ENCODE results near the gene HEPN1.

The HEPN1 gene

DNA sequence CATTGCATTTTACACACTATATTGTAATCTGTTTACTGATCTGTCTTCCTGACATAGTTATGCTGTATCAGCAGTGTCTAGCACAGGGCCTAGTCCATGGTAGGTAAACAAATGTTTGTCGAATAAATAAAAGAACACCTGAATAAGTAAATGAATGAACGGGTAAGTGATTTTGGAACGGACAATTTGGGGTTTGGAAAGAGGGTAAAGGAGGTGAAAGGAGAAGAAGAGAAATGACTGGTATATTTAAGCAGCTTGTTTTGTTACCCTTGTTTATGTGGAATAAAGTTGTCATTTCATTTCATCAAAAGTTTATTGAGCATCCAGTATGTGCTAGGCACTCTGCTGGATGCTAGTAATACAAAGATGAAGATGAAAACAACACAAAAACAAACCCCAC is at the start of gene HEPN1:
Gene HEPN1 (plus strand): TSS at position 301 of the 400 bp plus-strand sequence.
- no peak for DNase-seq

DNA sequence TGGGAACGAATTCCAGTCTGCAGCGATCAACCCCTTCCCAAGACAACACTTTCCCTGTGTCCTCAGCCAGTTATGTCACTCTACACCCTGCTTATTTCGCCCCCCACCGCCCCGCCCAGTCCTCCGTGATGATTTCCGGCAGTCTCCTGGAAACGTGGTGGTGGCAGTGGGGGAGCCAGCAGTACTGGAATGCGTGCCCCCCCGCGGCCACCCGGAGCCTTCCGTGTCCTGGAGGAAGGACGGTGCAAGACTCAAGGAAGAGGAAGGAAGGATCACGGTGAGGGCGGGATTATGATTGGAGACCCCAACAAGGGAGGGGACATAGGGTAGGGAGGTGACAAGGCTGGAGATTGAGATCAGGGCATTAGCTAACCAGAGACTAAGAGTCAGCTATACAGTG is 49.7 kb upstream of the HEPN1 start:
- DNase-seq: no peak

DNA sequence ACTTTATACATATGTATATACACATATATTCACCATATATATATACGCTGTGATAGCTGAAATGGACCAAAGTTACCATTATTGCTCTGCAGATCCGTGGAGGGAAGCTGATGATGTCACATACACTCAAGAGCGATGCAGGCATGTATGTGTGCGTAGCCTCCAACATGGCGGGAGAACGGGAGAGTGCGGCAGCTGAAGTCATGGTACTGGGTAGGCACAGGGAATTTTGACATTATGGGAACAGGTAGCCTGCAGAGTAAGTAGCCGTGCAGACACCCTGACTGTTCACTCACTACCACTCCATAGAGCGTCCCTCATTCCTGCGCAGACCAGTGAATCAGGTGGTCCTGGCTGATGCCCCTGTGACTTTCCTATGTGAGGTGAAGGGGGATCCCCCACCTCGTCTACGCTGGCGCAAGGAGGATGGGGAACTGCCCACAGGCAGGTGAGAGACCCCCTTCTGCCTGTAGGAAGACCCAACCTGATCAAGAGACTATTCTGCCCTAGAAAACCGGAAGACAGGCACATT is 49.1 kb upstream of the HEPN1 start:
- DNase-seq: no peak

DNA sequence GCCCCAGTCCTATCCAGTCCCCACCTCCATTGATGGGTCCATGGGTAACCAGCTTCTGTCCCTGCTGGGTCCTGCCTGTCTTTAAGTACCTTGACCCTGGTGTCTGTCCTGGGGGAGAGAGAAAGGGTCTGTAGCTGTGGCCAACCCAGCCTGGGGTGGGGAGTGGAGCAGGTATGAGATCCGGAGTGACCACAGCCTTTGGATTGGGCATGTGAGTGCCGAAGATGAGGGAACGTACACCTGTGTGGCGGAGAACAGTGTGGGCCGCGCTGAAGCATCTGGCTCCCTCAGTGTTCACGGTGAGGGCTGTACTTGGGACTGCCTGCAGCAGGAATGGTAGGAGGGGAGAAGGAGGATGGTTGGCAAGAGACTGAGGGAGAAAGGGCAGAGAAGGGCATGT is 48.6 kb upstream of the HEPN1 start:
- DNase-seq: no peak

DNA sequence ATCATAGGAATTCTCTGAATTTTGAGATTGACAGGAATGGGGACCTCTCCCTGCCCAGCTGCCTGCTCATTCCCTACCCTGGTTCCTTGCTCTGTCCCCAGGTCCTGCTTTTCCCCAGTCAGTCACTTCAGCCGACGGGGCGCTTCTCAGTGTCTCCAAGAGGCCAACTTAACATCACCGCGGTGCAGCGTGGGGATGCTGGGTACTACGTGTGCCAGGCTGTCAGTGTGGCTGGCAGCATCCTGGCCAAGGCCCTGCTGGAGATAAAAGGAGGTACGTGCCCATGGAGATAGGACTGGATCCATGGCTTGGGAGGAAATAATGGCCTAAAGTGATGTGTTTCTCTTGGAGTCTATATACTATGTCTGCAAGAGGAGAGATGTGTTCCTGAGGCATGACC is 46.8 kb upstream of the HEPN1 start:
- DNase-seq: no peak

DNA sequence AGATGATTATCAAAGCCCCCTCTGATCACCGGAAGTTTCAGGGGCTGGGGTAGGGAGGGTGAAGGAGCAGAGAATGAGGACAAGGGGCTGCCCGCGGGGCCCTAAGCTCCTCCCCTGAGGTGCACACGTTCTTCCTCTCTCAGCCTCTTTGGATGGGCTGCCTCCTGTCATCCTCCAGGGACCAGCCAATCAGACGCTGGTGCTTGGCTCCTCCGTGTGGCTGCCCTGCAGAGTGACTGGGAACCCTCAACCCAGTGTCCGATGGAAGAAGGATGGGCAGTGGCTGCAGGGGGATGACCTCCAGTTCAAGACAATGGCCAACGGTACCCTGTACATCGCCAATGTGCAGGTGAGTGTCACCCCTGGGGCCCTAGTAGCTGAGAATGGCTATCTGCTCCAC is 46.3 kb upstream of the HEPN1 start:
- DNase-seq: no peak

DNA sequence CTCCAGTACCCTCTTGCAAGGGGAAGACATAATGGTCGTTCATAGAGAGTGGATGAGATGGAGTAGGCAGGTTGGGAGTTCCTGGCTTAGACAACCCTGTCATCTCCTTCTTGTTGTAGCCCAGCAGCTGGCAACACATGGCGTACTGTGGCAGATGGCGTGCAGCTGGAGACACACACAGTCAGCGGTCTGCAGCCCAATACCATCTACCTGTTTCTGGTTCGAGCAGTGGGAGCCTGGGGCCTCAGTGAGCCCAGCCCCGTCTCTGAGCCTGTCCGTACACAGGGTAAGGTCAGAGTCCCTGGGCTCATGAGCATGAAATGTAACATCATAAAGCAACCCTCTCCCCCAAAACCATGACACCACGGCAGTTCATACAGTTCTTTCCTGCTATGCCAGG is 45.1 kb upstream of the HEPN1 start:
- DNase-seq: no peak

DNA sequence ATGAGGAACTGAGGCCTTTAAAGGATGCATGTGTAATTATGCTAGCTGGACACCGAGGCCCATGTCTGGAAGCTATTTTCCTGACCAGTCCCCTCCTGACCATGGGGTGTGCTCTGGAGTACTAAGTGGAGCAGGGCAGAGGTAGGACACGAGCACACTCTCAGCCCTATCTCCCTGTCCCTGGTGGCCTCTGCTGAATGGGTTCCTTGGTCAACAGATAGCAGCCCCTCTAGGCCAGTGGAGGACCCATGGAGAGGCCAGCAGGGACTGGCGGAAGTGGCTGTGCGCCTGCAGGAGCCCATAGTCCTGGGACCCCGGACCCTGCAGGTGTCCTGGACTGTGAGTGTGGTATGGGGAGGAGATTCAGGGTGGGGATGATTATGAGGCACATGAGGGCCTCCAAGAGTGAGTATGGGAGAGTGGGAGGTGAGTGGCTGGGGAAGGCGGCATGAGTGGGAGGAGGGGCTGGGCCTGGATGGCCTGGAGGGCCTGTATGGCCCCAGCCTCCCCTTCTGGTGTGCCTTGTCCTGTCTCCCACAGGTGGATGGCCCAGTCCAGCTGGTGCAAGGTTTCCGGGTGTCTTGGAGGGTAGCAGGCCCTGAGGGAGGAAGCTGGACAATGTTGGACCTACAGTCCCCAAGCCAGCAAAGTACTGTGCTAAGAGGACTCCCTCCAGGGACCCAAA is 44.3 kb upstream of the HEPN1 start:
- DNase-seq: no peak

DNA sequence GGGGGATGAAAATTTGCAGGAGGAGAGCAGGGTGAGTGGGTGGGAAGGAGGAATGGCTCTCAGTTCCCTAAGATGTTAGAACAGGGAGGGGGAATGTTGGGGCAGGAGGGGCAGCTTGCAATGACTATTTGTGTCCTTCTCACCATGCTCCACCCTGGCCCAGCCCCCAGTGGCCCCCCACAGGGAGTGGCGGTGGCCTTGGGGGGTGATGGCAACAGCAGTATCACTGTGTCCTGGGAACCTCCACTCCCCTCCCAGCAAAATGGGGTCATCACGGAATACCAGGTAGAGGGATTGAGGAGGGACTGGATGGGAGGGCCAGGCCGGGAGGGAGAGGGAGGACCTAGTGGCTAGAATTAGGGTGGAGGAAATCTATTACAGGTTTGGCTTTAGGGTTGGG is 43.6 kb upstream of the HEPN1 start:
- no peak for DNase-seq

DNA sequence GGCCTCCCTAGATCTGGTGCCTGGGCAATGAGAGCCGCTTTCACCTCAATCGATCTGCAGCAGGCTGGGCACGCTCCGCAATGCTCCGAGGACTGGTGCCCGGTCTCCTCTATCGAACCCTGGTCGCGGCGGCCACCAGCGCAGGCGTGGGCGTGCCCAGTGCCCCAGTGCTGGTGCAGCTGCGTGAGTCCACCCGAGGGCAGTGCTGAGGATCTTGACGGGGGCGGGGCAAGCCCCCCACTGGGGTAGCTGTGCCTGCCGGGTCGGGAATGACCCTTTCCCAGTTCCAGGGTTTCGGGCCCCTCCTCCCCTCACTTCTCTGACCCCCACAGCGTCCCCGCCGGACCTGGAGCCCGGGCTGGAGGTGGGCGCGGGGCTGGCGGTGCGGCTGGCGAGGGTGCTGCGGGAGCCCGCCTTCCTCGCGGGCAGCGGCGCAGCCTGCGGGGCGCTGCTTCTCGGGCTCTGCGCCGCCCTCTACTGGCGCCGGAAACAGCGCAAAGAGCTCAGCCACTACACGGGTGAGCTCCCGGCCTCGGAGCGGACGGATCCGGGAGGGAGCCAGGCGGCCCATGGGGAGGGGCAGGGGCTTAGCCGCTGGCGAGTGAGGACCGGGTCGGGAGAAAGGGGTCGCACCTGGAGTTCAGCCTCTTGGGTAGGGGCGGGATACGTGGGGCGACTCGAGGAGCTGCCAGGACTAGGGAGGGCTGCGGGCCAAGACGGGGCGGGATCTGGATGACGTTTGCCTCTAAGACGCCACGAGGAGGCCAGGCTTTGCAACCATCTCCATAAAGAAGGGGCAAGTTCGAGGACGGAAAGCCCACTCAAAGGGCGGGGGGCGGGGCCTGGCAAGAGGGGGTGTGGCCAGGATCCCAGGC is 42.9 kb upstream of the HEPN1 start:
- DNase-seq: peak; percentile 78

DNA sequence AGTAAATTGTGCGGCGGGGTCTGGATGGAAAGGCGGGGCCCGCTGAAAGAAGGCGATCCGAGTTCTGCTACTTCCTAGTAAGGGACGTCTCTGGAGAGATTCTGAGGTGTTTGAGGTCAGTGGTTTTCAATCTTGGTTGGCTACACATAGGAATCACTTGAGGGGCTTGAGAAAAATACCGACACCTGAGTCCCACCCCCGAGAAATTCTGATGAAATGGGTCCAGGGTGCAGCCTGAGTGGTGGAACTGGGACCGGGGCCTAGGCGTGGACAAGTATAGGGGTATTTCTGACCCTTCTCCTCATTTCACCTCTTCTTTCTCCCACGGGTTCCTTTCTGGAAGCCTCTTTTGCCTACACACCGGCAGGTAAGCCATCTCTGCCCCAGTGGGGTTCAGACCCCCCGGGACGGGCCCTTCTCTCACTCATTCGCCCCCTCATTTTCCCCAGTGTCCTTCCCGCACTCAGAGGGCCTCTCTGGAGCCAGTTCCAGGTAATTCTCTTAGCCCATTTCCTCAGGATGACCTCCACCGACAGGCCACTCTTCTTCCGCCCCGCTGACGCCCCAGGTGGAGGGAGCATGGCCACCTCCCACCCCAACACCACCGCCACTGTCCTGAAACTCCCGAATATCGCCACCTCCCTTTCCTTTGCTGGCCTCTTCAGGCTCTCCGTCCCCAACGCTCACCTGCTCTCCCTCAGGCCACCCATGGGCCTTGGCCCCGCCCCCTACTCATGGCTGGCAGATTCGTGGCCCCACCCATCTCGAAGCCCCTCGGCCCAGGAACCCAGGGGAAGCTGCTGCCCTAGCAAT is 42.0 kb upstream of the HEPN1 start:
- no peak for DNase-seq

DNA sequence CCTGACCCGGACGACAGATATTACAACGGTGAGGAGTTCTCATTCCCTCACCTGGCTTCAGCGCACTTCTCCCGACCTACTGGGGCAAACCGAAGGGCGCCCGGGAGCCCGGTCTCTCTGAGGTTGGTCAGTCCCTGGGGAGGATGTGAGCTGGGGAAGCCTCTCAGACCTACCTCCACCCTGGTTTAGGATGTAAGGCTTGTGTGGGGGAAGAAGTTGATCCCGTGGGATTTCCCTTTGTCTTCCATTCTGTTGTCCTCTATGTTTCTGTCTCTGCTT is 41.5 kb upstream of the HEPN1 start:
- no peak for DNase-seq

DNA sequence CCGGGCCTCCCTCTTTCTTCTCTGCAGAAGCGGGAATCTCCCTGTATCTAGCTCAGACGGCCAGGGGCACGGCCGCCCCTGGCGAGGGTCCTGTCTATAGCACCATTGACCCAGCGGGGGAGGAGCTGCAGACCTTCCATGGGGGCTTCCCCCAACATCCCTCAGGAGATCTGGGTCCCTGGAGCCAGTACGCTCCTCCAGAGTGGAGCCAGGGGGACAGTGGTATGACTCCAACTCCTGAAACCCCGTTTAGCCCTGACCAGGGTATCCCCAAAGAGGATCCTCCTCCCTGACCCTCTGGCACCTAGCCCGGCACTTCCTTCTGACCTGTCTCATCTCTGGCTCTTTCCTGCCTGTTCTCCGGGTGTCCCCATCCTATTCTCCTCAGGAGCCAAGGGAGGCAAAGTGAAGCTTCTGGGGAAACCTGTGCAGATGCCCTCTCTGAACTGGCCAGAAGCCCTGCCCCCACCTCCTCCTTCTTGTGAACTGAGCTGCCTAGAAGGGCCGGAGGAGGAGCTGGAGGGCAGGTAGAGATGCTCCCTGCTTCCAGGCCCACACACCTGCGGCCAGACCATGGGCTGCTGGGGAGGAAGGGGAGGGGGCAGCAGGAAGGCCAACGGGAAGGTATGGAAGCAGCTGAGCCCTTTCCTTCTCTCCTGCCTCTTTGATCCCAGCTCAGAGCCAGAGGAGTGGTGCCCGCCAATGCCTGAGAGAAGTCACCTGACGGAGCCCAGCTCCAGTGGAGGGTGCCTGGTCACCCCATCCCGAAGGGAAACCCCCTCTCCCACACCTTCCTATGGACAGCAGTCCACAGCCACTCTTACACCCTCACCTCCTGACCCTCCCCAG is 40.9 kb upstream of the HEPN1 start:
- DNase-seq: no peak

DNA sequence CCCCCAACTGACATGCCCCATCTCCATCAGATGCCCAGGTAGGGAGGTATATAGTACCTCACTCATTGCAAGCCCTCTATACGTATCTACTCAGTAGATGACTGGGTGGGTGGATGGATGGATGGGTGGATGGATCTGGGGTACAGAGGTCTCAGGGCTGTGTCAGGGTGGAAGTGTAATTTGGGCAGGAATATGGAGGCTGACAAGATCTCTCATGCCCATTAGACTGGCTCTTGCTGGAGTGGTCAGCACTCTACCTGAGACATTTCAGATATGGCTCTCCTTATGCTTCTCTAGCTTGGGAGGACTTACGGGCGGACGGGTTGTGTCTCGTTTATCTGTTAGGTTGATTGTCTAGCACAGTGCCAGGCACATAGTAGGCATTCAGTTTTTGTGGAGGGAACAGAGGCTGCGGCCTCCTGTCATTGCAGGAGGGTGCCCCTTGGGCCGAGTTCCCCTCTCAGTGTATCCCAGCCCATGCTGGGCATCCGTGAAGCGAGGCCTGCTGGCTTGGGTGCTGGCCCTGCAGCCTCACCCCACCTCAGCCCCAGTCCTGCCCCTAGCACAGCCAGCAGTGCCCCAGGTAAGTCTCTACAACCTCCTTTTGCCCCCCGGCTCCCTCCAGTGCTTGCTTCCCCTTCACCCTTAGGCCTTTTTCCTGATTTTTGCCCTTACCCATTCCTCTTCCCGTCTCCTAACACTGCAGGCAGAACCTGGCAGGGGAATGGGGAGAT is 40.1 kb upstream of the HEPN1 start:
- no peak for DNase-seq

DNA sequence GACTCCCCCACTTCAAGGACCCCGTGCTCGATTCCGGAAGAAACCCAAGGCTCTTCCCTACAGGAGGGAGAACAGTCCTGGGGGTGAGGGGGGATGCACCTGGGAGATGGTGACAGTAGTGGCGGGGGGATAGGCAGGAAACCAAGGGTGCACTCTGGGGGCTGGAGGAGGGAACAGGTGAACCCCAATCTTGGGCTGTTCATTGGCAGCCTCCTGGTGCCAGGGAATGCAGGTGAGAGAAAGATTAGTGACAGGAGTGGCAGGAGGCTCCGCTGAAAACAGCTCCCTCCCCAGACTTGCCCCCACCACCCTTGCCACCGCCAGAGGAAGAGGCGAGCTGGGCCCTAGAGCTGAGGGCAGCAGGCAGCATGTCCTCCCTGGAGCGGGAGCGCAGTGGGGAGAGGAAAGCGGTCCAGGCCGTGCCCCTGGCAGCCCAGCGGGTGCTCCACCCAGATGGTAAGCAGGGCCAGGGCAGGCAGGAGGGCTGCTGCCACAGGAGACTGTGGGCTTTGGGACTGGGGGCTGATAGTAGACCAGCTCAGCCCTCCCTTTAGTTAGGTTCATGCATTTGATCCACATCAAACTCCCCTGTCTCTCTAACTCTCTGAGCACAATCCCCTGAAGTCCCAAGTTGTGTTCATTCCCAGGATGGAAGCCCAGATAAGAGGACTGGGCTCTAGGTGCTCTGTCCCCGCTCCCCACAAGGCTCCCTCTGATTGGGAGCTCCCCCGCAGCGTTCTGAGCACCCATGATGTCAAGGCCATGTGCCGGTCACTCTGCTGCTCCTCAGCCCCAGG is 39.4 kb upstream of the HEPN1 start:
- DNase-seq: no peak

DNA sequence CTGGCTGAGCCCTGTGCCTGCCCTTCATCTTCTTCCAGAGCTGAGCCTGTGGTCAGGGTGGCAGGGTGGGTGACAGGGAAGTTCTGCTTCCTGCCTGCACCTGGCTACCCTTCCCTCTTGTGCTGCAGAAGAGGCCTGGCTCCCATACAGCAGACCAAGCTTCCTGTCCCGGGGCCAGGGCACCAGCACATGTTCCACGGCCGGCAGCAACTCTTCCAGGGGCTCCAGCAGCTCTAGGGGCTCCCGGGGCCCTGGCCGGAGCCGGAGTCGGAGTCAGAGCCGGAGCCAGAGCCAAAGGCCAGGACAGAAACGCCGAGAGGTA is 38.8 kb upstream of the HEPN1 start:
- DNase-seq: no peak

DNA sequence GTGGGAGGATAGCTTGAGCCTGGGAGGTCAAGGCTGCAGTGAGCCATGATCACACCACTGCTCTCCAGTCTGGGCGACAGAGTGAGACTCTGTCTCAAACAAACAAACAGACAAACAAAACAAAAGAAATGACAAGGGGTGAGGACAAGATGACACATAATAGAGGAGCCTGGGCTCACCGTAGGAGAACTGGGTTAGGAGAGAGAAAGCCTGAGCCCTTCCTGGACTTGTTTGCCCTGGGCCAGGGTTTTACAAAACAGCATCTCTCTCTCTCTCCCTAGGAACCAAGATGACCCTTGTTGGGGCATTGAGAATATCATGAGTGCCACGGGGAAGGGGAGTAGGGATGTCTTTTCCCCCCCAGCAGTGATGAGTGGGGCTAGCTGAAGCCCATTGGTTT is 38.1 kb upstream of the HEPN1 start:
- no peak for DNase-seq

DNA sequence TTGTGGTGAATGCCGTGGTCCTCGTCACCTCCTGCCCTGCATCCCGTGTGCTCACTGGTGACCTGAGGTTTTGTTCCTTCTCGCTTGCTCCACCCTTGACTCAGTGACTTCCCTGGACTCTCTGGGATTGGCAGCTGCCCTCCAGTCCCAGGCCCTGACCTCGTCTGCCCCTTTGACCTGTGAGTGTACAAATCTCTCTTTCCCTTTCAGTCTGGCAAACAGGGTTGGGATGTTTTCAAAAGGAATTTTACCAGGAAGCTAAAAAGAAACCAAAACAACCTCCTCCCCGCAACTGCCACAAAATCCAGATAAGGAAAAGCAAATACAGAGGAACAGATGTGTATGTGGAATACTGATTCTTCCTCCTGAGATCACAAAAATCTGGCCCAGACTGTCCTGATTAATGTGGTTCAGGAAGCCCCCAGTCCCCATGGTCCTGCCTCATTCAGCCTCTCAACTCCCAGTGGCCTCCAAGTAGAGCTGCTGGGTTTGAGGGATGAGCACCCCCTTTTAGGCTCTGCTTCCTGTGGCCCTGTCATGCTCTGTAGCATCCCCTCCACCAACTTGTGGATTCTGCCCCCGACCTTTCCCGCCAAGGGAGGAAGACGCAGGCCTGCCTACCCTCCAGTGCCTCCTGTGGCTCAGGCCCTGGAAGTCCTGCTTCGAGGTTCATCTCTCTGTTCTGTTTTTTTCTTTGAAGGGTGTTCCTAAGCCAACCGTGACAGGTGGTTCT is 36.5 kb upstream of the HEPN1 start:
- DNase-seq: no peak

DNA sequence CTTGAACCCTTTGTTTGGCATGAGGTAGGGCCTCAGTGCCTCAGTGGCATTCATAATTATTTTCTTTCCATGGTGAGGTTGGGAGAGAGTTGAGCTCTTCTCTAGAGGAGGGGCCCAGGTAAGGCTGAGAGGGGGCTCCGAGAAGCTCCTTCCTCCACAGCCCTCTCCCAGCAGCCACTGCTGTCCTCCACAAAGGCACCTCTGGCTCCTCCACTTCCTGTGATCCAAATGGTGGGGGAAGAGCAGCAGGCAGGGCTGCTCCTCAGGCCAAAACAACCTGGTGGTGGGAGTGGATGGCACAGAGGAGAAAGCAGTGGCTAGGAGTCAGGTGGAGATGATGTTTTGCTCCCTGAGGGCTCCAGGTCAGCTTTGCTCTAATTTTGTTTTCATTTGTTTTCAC is 34.7 kb upstream of the HEPN1 start:
- no peak for DNase-seq

DNA sequence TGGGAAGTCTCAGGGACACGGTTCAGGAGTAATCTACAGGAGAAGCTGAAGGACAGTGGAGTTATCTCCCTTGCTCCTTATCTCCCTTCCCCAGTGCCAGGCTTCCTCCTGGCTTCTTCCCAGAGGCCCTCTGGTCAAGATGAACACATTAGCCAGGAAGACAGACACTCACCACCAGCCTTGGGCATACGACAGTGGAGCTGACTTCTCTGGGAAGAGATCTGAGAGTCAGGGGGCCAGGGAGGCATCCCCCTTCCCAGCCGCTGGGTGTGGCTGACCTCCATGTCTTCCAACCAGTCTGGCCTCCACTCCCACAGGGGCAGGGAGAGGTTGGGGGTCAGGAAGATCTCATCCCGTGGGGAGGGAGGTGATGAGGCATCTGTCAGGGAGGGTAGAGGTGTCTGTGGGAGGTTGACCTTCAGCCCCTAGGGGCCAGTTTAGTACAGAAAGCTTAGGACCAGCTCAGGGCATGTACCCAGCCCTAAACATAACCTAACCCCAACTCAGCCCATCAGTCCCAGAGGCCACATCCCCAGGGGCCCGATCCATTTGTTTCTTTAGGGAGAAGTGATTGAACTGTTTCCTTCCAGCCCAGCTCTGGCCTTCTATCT is 34.1 kb upstream of the HEPN1 start:
- no peak for DNase-seq
